Measurements from ENCODE around the gene RBM12.
"Not testable (repeated sequence)": the region's sequence is repeated elsewhere in the genome, so short reads cannot be mapped to it uniquely, and the experiment has no call there.

Gene RBM12, protein sequence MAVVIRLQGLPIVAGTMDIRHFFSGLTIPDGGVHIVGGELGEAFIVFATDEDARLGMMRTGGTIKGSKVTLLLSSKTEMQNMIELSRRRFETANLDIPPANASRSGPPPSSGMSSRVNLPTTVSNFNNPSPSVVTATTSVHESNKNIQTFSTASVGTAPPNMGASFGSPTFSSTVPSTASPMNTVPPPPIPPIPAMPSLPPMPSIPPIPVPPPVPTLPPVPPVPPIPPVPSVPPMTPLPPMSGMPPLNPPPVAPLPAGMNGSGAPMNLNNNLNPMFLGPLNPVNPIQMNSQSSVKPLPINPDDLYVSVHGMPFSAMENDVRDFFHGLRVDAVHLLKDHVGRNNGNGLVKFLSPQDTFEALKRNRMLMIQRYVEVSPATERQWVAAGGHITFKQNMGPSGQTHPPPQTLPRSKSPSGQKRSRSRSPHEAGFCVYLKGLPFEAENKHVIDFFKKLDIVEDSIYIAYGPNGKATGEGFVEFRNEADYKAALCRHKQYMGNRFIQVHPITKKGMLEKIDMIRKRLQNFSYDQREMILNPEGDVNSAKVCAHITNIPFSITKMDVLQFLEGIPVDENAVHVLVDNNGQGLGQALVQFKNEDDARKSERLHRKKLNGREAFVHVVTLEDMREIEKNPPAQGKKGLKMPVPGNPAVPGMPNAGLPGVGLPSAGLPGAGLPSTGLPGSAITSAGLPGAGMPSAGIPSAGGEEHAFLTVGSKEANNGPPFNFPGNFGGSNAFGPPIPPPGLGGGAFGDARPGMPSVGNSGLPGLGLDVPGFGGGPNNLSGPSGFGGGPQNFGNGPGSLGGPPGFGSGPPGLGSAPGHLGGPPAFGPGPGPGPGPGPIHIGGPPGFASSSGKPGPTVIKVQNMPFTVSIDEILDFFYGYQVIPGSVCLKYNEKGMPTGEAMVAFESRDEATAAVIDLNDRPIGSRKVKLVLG

GRCh38 chr20:35664466-35665206 is at the start of gene RBM12, which contains the start of gene CPNE1:
RBM12 (minus strand) TSS chr20:35664900; CDS start chr20:35655322, 9,578 bp downstream.
CPNE1 (minus strand) TSS chr20:35664900; CDS start chr20:35632923, 31,977 bp downstream.
- peak; percentile 93 for DNase-seq (ENCODE audit: low spot score)

GRCh38 chr20:35714127-35714526 is 49.4 kb upstream of the RBM12 start:
- DNase-seq (ENCODE audit: low spot score) = no peak

GRCh38 chr20:35713120-35713519 is 48.4 kb upstream of the RBM12 start:
- DNase-seq (ENCODE audit: low spot score) = not testable (repeated sequence)

- no peak for DNase-seq (ENCODE audit: low spot score)
Observed at GRCh38 chr20:35711588-35712209, 47.0 kb upstream of the RBM12 start.

DNA sequence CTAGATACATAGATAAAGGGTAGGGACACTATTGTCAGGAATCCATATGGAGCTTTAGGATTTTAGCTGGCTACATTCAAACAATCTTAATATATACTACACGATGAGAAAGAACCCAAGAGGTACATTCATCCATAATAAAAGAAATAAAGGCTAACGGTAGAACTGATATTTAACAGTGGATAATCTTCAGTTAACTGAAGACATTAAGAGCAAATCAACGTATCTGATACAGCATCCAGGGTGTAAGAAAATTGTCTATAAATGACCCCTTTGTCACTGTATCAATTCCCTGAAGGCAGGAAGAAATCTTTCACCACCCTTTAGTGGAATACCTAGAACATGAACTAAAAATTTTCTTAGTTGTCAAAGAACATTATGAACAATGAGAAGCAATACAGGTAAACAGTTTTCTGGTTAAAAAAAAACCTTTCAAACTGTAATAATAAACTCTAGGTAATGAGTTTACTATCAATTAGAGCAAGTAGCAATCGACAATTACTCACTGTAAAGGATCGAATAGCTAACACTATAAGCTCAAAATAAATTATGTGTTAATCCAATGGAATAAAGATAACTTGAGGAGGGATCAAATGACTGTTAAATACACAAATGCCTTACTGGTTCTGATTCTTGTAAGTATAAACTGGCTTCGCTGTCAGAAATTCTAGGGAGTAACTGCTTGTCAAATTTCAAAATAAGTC is 46.3 kb upstream of the RBM12 start:
- no peak for DNase-seq (ENCODE audit: low spot score)

DNA sequence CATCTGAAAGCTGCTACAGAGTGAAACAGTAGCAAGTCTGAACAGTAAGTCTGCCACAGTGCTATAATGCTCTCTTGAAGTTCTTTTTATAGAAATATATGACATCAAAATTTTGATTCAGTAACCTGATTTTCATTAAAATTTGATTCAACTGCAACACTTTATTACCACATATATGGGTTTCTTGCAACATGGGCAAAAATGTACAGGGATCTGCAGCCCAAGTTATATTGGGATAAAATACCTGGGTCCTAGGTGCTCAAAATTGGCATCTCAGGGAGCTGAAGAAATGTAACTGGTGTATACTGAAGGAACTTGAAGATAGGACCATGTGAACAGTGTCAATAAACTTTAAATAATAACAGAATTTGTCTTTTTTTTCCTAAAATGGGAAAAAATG is 45.3 kb upstream of the RBM12 start:
- DNase-seq (ENCODE audit: low spot score) = no peak

DNA sequence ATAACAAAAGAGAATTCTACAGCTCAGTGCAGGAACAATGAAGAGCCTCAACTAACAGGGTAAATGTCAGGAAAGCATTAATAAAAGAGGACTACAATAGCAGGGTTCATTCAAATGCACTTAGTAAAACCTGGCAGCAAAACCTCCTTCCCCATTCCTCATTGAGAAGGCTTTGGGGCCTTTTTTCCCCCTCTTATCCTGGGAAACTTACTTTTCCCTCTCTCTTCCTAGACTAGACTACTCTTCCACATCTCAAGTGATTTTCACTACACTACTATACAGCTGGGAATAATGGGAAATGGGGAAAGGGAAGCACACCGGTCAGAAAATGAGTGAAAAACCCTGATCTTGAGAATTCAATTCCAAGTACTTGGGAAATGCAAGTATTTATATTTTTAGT is 44.6 kb upstream of the RBM12 start:
- no peak for DNase-seq (ENCODE audit: low spot score)

GRCh38 chr20:35708502-35708901 is 43.8 kb upstream of the RBM12 start:
- DNase-seq (ENCODE audit: low spot score) = no peak

DNA sequence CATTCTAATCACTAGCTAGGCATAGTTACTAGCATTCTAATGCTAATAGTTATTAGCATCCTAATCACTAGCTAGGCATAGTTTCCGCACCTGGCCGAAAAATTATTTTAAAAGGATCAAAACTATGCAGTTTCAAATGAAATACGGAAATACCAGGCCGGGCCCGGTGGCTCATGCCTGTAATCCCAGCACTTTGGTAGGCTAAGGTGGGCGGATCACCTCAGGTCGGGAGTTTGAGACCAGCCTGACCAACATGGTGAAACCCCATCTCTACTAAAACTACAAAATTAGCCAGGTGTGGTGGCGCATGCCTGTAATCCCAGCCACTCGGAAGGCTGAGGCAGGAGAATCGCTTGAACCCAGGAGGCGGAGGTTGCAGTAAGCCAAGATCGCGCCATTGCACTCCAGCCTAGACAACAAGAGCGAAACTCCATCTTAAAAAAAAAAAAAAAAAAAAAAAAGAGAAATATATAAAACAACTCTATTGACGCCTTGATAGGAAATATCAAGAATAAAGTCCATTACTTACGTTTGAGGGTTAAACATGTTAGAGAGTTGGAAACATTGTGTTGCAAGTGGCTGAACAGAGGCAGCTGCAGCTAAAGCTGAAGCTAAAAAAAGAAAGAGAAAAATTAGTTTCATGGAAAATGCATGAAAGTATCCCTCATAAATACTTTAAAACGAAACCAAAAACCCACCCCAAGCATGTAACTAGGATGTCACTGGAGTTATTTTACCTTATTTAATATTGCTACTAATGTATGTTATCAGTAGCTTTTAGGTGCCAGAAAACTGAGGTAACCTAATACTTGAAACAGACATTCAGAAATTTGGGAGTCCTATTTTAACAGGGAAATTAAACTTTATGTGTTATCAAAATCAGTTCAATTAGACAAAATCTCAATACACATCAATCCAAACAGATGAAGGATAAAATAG is 42.2 kb upstream of the RBM12 start:
- DNase-seq (ENCODE audit: low spot score) = not testable (repeated sequence)

DNA sequence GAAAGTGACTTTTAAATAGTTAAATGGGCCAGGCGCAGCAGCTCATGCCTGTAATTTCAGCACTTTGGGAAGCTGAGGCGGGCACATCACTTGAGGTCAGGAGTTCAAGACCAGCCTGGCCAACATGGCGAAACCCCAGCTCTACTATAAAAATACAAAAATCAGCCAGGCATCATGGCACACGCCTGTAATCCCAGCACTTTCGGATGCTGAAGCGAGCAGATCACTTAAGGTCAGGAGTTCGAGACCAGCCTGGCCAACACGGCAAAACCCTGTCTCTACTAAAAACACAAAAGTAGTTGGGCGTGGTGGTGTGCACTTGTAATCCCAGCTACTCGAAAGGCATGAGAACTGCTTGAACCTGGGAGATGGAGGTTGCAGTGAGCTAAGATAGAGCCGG is 41.2 kb upstream of the RBM12 start:
- not testable (repeated sequence) for DNase-seq (ENCODE audit: low spot score)

DNA sequence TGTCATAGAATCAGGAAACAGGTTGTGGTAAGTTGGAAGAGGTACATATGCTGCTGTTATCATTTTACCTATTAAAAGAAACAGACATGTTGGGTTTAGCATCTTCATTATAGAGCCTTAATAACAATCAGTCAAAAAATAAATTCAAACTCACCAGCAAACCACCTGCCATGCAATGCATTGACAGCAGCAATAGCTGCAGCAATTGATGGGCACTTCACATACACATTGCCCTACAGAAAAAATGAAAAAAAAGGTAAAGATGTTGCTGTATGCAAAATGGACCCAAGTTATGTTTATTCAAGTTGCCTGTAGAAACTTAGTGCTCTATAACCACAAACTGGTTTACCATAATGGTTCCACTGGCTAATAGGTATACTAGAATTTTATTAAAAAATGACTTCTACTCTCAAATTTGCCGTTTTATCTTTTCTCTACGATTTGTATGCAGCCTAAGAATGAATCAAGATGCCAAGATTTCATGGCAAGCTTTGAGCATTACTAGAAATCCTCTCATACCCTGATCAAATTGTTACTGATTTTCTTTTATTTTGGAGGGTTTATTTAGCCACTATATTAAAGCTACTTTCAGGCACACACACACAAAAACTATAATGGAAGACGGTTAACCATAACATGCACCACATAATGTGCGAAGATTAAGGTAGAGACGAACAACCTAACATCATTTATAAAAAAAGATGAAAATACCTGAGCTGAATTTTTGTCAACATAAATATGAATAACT is 40.0 kb upstream of the RBM12 start:
- DNase-seq (ENCODE audit: low spot score) = no peak

DNA sequence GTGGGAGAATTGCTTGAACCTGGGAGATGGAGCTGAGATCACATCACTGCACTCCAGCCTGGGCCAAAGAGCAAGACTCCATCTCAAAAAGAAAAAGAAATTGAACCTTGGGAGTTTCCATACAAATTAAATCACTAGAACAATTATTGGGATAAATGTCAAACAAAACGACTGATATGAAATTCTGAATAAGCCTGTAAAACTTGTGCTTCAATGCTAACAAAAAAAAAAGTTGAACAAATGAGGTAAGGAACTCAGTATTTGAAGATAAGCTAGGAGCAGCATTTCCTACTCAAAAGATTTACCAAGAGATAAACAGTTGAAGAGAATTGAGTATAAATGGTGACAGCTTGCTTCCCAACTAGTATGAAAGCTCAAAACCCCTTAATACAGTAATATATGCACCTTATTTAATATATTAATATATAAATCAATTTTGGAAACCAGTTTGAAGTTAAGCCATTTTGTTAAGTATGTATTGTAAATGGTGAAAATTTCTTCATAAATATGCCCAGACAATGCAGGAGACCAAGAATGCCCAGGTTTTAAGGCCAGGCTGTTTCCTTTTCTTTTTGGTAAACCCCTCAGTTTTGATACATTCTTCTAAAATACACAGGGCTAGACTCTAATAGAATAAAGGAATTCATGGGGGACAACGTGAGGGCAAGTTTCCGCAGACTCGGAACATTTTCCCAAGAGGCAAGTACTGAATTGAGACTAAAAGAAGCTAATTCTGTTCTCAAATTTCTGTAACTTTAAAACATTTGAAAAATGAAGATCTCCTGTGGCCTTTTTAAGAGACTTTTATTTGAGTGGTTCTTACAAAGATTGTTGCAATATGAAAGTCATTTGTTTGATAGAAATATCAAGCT is 38.4 kb upstream of the RBM12 start:
- DNase-seq (ENCODE audit: low spot score) = no peak

DNA sequence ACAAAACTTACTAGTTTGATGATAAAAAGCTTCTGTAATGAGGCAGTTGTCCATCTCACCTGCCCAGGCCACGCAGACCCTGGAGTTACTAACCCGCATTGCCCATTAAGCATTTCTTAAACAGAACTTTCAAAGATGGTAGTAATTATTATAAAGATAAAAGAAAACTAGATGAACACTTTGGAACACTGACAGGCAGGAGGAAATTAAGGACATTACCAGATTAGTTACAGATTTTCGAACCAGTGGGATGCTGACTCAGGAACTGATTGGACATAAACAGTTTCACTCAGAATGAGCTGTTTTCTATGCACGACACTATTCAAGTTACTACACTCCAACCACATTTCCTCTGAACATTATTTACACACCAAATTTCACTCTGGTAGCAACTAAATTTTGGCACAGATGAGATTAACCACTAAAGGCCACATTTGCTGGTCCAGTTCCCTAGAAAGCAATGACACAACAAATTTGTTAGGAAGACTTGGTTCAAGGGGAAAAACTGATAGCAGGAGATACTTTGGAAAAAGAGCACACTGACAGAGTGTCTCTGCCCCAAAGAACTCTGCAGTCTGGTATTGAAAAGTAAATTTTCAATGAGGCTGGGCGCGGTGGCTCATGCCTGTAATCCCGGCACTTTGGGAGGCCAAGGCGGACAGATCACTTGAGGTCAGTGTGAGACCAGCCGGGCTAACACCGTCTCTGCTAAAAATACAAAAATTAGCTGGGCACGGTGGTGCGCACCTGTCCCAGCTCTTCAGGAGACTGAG is 37.5 kb upstream of the RBM12 start:
- DNase-seq (ENCODE audit: low spot score) = no peak

DNA sequence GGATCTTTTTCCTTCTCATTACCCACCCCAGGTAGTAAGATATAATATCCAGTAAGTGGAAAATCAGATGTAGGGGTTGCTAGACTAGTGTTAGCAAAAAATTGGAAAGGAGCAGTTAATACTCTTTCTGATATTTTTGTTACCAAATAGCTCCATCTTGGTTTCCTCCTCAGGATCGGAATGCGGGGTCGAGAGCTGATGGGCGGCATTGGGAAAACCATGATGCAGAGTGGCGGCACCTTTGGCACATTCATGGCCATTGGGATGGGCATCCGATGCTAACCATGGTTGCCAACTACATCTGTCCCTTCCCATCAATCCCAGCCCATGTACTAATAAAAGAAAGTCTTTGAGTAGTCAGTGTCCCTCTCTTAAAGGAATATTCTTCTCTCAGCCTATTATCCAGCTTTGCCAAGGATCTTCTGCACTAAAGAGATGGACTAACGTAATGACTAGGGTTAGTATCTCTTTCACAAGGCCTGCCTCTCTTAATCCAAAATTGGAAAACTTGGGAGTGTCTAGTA is 36.0 kb upstream of the RBM12 start:
- no peak for DNase-seq (ENCODE audit: low spot score)

DNA sequence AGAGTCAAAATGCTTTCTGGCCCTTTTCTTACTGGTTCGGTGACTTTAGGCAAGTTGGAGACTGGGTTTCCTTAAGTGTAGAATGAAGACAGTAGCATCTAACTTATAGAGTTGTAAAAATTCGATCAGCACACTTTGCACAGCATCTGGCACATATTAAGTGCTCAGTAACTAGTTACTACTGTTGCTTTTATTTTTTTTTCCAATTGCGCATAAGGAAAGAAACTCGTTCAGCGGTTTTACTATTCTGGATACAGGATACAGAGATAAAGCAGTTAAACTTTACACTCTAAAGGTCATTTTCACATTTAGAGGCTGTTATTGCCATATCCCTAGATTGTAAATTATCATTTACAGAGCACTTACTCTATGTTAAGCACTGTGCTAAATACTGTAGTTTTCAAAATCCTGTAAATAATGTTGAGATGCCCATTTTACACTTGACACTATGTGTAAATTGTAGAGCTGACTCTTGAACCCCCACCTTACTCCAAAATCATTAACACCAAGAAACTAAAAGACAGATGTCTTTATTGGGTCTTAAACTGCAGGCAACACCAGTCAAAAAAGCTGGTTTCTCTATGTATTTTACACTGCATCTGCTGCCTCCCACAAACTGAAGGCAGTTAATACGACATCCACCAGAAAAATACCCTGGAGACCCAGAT is 35.4 kb upstream of the RBM12 start:
- no peak for DNase-seq (ENCODE audit: low spot score)

DNA sequence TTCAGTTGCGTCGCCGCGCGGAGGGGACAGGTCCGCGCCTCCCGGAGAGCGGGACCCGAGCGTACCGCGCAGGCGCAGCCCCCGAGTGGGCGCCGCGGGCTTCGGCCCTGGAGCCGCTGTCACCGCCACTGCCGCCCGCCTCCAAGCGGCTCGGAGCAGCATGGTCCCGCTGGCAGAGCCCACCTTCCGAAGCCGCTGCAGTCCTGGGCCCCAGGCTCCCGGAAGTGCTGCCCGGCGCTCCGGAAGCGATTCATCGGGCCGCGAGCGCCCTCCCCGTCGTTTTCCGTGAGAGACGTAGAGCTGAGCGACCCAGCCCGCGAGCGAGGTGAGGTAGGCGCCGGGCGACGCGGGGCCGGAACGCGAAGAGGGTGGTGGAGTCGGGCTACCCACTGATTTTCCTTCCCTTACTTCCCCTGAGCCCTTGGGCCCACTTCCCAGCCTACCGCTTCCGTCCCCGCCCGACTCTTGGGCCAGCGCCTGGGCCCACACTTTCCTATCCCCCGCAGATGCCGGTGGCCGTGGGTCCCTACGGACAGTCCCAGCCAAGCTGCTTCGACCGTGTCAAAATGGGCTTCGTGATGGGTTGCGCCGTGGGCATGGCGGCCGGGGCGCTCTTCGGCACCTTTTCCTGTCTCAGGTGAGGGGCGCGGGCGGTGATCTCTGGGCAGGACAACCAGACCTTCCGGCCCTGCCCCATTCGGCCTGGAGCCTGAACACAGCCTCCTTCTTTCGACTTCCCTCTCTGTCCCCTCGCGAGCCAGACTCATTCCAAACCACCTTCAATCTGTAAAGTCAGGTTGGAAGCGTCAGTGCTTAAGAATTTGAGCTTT is 34.6 kb upstream of the RBM12 start, which contains the start of the genes NFS1 and ROMO1:
Gene NFS1, minus strand, starts transcription at position 226 of the 830 bp plus-strand sequence. Its CDS starts 64 bp downstream, at position 162.
Gene ROMO1, plus strand, starts transcription at position 279 of the 830 bp plus-strand sequence. Its CDS starts 228 bp downstream, at position 507.
- peak; percentile 79 for DNase-seq (ENCODE audit: low spot score)
